ENCODE results near the gene RFTN1. TPM values are rescaled to one million over a fixed set of nuclear protein-coding genes. Genes with fewer than 3 reads are reported as not detected.

The RFTN1 gene
- total and polyA plus RNA-seq, 11 donors, result 17.1 to 40.8 (median 26.4) TPM

GRCh38 chr3:16363636-16364035 is 149.9 kb downstream of the RFTN1 start:
- Histone ChIP-seq H3K27me3 (no peaks in the 10 kb centered on the region), H3K36me3 (peaks cover 0 to 61% (median 36%) of the 10 kb centered on the region in 9 donors), H3K27ac (no peak overlapping the region), H3K9me3 (peaks cover 0 to 7% (median 0%) of the 10 kb centered on the region in 12 donors), H3K4me1 (peaks cover 0 to 71% (median 22%) of the 10 kb centered on the region in 12 donors), H3K4me3 (no peak overlapping the region)
- no peak for DNase-seq
- TF ChIP-seq CTCF (IDR thresholded peaks at IDR 0.05) (no peak), POLR2A (IDR thresholded peaks at IDR 0.05) (no peak)
- intact Hi-C loops (cut with DNase I), result no loop called here
- ATAC-seq, result no peak
- WGBS, 4 donors, result 96 to 100% (median 98%) methylated on average over 7 of the region's 7 CpGs

GRCh38 chr3:16362770-16363169 is 150.7 kb downstream of the RFTN1 start:
- WGBS, 4 donors, result 83 to 98% (median 94%) methylated on average over 4 of the region's 4 CpGs
- Histone ChIP-seq H3K4me1 (peaks cover 0 to 75% (median 27%) of the 10 kb centered on the region in 12 donors), H3K9me3 (peaks cover 0 to 7% (median 0%) of the 10 kb centered on the region in 12 donors), H3K36me3 (peaks cover 0 to 52% (median 29%) of the 10 kb centered on the region in 9 donors), H3K4me3 (no peak overlapping the region), H3K27ac (no peak overlapping the region), H3K27me3 (no peaks in the 10 kb centered on the region)
- intact Hi-C loops (cut with DNase I), result no loop called here
- TF ChIP-seq POLR2A (IDR thresholded peaks at IDR 0.05) (no peak), CTCF (IDR thresholded peaks at IDR 0.05) (no peak)
- no peak for DNase-seq
- ATAC-seq, result no peak

GRCh38 chr3:16361087-16361486 is 152.4 kb downstream of the RFTN1 start:
- Histone ChIP-seq H3K4me3 (no peak overlapping the region), H3K36me3 (peaks cover 0 to 56% (median 30%) of the 10 kb centered on the region in 9 donors), H3K4me1 (peaks cover 0 to 71% (median 20%) of the 10 kb centered on the region in 12 donors), H3K27me3 (no peaks in the 10 kb centered on the region), H3K9me3 (peaks cover 0 to 7% (median 0%) of the 10 kb centered on the region in 12 donors), H3K27ac (peak overlapping the region in 4 of 12 donors; percentile 13 to 26 (median 24))
- no peak for DNase-seq
- ATAC-seq, result peak in 2 of 4 donors; percentile 66 to 79
- intact Hi-C loops (cut with DNase I), result no loop called here
- TF ChIP-seq POLR2A (IDR thresholded peaks at IDR 0.05) (no peak), CTCF (IDR thresholded peaks at IDR 0.05) (no peak)

- H3K4me3 ChIP-seq, result no peak overlapping the region
- H3K36me3 ChIP-seq, result peaks cover 0 to 54% (median 23%) of the 10 kb centered on the region in 9 donors
- TF ChIP-seq POLR2A (IDR thresholded peaks at IDR 0.05), result no peak
- no peak for TF ChIP-seq CTCF (IDR thresholded peaks at IDR 0.05)
- DNase-seq, result peak in 1 of 5 donors; percentile 47
- H3K27me3 ChIP-seq, result no peaks in the 10 kb centered on the region
- H3K27ac ChIP-seq, result peak overlapping the region in 10 of 12 donors; percentile 21 to 71 (median 40)
- intact Hi-C loops (cut with DNase I), result loop anchor here in 1 of 10 donors (5.0 kb wide), 1 partner anchor 188 kb away; no protein-coding TSS in a partner anchor
- peaks cover 0 to 7% (median 0%) of the 10 kb centered on the region in 12 donors for H3K9me3 ChIP-seq
- WGBS, 4 donors, result 45 to 60% (median 48%) methylated on average over 4 of the region's 4 CpGs
- H3K4me1 ChIP-seq, result peaks cover 0 to 58% (median 19%) of the 10 kb centered on the region in 12 donors
- peak in 3 of 4 donors; percentile 27 to 75 (median 47) for ATAC-seq
These were observed 154.2 kb downstream of the RFTN1 start for GRCh38 chr3:16359331-16359730.

Data from heart left ventricle (tissue), 16 donors.